KOPT-K1 (cell line): ENCODE results near the gene CABLES2.

Experiments used
- H3K27ac ChIP-seq: fragments of 200-600 bp; sonication (generic); 2 replicates; pipeline ENCODE4 v1.5.1; 2016; ENCODE audit warnings: antibody characterized with exemption, mild to moderate bottlenecking, low read depth, low read length; ENCODE audit not compliant: poor library complexity, severe bottlenecking
- H3K36me3 ChIP-seq: fragments of 200-600 bp; sonication (generic); 2 replicates; pipeline ENCODE4 v1.5.1; 2017; ENCODE audit warnings: antibody characterized with exemption, mild to moderate bottlenecking, low read length, moderate library complexity; ENCODE audit not compliant: insufficient read depth
- H3K9me3 ChIP-seq: fragments of 200-600 bp; sonication (generic); 2 replicates; pipeline ENCODE4 v1.5.1; 2017; ENCODE audit warnings: antibody characterized with exemption, low read length, mild to moderate bottlenecking; ENCODE audit not compliant: insufficient read depth, poor library complexity, severe bottlenecking

Gene CABLES2

DNA sequence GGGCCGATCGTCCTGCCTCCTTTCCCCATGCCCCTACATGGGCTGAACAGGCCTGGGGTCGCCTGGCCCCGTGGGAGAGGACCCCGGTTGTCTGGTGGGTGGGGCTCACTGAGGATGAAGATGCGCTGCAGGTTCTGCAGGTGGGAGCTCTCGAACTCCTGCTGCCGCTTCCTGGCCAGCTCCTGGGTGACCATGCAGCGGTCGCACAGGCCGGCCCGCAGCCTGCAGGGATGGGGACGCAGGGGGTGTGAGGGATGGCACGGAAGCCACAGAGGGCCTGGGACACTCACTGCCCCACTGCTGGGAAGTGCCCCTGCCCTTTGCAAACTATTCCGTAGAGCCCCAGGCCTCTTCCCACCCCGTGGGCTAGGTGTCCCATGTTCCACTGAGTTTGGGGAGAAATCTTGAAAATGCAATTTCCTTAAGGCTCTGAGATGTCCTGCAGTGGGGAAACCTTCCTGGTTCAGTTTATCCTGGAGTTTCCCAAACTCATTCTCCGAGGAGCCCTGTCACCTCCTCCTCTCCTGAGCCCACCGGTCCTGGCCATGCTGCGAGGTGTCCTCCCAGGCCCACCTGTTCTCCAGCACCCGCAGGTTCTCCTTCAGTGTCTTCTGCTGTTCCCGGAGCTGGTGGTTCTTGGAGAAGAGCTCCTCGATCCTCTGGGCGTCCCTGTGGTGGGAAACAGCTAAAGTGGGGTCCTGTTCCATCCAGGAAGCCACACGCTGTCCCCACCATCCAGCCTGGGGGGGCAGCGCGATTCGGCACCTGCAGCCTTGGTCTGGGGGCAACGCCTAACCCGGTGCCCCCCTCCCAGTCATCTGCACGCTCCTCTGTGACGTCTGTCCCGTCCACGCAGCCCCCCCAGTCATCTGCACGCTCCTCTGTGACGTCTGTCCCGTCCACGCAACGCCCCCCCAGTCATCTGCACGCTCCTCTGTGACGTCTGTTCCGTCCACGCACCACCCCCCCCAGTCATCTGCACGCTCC, 9.9 kb upstream of the CABLES2 start:
- H3K9me3 ChIP-seq, result no peaks in the 10 kb centered on the region
- H3K36me3 ChIP-seq, result no peaks in the 10 kb centered on the region
- no peak overlapping the region for H3K27ac ChIP-seq

DNA sequence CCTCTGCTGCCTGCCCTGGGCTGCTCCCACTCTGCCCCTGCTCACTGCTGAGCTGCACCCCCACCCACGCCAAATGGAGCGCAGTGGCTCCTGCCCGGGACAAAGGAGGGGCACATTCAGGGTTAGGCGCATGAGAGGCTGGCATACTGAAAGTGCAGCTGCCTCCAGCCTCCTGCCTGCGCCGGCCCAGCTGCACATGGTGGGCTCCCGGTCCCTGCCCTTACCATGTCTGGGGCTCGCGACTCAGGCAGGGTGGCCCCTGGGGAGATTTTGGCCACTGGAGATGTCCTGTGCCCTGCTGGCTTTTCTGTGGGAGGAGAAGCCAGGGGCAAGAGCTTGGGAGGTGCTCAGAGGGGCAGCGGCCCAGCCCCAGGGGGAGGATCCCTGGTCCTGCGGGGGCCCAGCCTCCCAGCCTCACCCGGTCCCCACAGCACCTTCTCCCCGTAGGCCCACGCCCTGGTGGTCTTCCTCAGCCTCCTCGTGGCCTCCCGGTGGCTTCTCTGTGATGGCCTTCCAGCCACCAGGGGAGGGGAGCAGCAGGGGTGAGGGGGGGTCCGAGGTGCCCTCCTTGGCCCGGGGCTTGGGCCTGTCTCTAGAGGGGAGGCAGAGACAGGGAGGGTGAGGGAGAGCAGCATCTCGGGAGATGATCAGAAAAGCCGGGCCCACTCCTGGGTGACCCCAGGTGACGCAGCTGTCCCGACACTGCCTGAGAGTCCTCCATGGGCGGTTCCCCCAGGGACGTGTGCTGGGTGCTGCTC, 8.4 kb upstream of the CABLES2 start:
- no peaks in the 10 kb centered on the region for H3K36me3 ChIP-seq
- H3K27ac ChIP-seq, result no peak overlapping the region
- no peaks in the 10 kb centered on the region for H3K9me3 ChIP-seq

DNA sequence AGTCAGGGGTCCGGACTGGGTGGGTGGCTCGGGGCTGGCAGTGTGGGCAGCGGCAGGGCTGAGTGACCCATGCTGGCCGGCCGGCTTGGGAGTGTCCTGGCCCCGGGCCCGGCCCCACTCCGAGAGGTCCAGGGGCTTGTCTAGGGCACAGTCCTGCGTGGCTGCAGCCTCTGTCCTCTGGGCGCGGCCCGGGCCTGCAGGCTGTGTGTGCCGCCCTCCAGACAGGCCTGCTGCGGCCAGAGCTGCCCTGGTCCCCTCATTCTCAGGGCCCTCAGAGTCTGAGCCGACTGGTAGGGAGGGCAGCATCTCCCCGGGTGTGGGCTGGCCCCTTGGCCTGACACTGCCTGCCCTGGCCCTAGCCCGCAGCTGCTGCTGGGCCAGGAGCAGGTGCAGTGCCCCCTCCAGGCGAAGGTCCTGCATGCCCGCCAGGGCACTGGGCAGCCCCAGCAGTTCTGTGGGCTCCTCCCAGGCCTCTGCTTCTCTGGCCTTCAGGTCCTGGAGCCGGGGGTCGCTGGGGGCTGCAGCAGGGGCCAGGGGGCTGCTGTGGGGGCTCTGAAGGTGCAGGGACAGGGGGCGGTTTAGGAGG, 6.9 kb upstream of the CABLES2 start:
- Histone ChIP-seq H3K27ac (no peak overlapping the region), H3K9me3 (no peaks in the 10 kb centered on the region), H3K36me3 (no peaks in the 10 kb centered on the region)

DNA sequence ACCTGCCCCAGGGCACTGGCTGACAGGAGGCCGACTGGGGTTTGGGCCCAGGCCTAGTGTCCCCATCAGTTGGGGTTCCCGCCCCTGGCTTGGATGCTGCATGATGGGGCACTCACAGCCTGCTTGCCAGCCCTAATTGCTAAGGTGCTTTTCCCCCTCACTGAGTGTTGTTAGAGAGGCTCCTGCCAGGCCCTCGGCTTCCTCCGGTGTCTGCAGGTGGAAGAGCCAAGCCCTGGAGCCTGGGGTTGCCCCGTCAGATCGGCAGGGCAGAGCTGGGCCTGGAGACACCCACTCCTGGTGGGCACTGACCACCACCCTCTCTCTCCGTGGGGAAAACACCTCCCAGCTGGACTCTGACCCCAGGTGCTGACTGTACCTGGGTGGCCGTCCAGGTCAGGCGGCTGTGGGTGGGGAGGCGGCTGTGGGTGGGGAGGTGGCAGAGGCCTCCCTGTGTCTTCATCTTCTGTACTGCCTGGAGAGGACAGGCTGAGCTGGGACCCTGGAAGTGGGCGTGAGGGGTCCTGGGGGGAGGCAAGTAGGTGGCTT, 6.0 kb upstream of the CABLES2 start:
- Histone ChIP-seq H3K27ac (no peak overlapping the region), H3K36me3 (no peaks in the 10 kb centered on the region), H3K9me3 (no peaks in the 10 kb centered on the region)

DNA sequence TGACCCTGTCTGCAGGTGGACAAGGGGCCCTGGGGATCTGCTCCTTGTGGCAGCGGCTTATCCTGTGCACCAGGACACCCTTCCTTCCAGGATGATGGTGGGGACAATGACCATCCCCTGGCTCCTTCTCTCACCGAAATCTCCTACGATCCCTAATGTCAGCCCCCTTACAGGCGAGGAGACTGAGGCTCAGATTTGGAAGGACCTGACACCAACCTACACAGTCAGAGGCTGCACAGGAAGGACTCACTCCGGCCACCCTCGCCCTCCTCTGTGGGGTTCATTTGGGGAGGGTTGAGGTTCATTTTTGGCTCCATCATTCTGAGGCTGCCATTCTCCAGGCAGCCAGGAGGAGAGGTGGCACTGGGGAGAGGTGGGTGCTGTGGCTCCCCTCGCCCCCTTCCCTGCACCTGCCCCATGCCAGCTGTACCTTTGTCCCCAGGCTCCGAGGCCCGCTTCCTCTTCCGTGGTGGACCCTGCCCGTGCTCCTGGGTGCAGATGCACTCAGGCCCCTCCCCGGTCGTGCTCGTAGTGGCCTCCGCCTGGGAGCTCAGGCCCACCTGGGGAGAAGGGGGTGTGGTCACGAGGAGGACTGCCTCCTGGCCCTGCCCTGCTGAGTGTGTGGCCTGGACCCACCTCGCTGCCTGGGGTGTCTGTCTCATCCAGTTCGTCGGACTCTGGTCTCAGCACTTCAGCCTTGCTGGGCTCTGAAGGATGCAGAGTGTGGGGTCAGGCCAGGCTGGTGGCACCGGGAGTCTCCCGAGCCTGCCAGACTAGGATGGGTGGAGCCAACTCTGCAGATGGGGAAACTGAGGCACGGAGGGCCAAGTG, 5.3 kb upstream of the CABLES2 start:
- Histone ChIP-seq H3K27ac (no peak overlapping the region), H3K36me3 (no peaks in the 10 kb centered on the region), H3K9me3 (no peaks in the 10 kb centered on the region)

DNA sequence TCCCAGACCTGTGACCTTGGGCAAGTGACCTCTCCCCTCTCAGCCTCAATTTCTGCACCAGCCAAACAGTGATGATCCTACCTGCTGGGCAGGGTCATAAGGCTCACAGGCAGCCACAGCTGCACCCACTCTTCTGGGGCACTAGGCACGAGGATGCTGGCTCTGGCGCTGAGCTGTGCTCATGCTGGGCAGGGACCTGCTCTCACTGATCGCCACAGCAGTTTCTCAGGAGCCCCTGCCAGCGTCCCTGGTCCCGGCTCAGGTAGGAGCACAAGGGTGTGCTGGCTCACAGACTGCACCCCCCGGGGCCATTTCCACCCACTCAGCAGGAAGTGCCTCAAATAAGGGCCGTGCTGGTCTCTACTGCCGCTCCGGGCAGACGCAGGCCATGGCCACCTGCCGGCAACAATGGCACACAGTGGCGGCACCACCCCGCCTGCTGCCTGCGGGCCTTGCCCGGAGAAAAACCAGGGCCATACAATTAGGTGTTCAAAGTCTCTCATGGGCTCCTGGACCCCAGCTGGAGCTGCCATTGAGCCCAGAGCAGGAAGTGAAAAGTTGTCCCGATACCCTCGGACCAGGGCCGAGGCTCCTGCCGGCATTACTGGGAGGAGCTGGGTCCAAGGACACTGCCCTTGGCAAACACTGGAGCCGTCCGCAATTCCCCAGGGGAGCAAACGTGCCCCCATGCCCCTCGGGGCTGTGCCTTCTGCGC, 4.6 kb upstream of the CABLES2 start:
- Histone ChIP-seq H3K9me3 (no peaks in the 10 kb centered on the region), H3K27ac (no peak overlapping the region), H3K36me3 (no peaks in the 10 kb centered on the region)

DNA sequence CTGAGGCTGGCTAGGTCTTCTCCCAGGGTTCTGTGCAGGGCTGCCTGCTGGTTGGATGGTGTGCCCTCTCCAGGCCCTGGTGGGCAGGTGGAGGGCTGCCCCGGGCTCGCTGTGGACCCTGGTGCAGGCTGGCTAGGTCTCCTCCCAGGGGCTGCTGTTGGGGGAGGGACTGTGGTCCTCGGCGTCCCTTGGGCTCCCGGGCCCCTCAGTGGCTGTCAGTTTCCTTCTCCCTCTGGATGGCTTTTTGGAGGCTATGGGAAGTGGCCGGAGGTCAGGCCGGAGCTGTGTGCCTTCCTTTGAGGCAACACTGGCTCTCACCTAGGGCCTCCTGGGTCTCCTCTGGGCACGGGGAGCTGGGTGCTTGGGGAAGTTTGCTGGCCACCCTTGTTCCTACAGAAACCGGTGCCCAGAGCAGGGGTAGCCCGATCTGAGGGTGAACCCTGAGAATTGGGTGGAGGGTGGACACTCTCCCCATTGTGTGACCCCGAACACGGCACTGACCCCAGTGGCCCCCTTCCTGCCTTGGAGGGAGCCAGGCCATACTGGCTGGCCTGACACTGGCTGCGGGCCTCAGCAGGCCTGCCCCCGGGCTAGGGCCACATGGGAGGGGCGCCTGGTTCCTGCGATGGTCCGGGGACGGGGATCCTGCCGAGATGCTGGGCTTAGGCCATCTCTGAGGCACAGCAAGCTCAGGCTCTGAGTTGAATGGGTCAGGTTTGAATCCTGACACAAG, 3.8 kb upstream of the CABLES2 start:
- Histone ChIP-seq H3K27ac (no peak overlapping the region), H3K9me3 (no peaks in the 10 kb centered on the region), H3K36me3 (no peaks in the 10 kb centered on the region)

DNA sequence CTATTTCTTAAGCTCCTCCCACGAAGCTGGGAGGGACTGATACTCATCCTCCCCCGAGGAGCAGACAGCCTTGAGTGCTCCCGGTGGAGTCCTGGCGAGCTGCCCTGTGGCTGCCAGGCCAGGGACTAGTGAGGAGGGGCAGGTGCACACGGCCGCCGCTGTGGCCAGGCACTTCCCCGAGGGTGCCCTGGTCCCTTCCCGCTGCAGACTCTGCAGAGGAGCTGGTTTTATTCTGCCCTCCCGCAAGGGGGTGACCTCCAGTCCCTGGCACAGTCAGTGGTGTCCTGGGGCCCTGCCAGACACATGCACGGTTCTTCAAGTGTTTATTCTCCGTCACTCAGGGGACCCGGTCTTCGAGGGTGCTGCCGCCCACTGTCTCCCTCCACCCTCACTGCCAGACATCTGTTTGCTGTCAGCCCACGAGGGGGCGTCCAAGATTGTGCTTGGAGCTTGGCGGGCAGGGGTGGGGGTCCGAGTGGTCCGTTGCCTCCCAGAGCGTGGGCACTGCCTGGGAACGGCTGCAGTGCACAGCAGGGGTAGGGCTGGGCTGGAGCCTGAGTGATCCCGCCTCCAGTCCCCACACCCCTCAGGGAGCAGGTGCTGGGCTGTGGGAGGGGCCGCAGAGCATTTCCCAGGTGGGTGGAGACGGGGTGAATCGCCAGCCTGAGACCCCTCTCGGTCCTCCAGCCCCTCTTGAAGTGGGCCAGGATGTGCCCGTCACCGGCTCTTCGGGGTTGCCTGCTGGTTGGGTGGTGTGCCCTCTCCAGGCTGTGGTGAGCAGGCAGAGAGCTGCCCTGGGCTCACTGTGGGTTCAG, 3.1 kb upstream of the CABLES2 start:
- Histone ChIP-seq H3K36me3 (no peaks in the 10 kb centered on the region), H3K27ac (no peak overlapping the region), H3K9me3 (no peaks in the 10 kb centered on the region)

DNA sequence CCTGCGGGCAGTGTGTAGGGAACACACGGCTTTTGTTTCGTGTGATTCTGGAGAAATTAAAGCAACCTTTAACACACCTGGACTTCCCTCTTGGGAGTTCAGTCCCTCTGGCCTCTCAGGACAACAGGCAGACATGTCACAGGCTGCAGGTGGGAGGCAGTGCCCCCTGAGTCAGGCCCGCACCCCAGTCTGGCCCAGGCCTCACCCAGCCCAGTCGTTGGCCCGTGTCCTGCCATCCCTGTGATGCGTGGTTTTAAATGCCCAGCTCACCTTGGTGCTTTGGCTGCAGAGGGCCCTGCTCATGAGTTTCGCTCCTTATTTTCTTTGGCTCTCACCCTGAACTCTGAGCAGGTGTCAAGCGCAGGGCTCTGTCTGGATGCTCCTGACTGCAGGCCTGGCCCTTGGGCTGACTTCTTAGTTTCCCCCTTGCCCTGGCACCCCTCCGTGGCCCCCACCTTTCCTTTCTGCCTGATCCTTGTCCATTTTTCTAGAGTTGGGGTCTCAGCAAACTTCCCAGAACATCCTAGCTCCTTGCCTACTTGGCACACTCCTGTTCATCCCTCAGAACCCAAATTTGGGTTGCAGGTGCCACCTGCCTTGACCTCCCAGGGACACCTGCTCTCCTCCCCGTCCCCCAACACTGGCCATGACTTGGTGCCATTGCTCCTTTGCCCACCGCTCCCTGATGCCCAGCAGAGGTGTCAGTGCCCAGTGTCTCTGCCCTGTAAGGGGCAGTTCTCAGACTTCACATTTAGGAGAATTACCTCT, 2.2 kb upstream of the CABLES2 start:
- Histone ChIP-seq H3K27ac (no peak overlapping the region), H3K9me3 (no peaks in the 10 kb centered on the region), H3K36me3 (no peaks in the 10 kb centered on the region)

DNA sequence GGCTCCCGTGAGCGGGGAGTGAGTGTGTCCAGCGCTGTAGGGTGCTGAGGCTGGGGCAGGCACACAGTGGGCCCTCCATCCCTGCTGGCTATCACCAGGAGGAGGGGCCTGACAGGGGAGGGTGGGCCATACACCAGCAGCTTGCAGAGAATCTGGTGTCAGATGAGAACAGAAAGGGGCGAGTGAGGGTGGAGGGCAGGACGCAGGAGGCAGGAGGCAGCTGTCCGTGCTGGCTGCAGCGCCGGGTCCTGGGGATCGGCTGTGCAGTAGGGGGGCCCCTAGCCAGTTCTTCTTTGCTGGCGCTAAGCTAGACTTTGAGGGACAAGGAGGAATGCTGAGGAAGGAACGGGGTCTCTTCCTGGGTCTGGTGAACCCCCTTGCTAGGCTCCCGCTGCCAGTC, 1.6 kb upstream of the CABLES2 start:
- Histone ChIP-seq H3K9me3 (no peaks in the 10 kb centered on the region), H3K27ac (no peak overlapping the region), H3K36me3 (no peaks in the 10 kb centered on the region)

DNA sequence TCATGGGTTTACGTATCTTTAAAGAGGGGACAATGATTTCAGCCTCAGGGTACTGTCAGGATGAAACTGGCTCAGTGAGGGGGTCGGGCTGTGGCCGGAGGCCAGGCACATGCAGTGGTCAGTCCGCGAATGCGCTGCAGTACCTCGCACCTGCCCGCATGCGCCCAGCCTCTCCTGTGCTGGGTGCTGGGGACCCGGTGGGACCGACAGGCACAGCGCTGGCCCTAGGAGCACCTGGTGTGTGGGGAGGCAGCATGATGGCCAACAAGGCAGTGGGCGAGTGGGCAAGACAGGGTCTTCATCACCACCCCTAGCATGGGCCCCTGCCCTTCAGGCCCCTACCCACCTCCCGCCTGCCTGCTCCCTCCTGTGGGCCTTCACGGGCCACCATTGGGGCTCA, 970 bp upstream of the CABLES2 start:
- no peaks in the 10 kb centered on the region for H3K9me3 ChIP-seq
- H3K27ac ChIP-seq, result no peak overlapping the region
- H3K36me3 ChIP-seq, result no peaks in the 10 kb centered on the region; the same call in 1 of the 2 replicates

DNA sequence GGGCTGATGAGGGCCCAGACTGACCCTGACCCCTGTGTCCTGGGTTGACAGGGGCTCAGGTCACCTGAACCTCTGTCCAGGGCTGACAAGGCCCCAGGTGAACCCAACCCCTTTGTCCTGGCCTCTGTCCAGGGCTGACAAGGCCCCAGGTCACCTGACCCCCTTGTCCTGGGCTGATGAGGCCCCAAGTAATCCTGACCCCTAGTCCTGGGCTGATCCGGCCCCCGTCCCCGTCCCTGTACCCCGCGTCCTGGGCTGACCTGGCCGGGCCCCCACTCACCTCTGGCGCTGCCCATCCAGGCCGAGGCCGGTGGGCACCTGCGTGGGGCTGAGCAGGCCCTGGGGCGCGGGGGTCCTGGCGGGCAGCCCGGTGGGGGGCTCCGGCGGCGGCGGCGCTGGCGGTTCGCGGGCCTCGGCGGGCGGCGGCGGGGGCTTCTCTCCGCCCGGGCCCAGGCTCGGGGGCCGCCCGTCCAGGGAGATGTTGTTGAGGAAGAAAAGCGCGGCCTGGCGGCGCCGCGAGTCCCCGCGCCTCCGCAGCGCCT, 379 bp downstream of the CABLES2 start:
- Histone ChIP-seq H3K9me3 (no peaks in the 10 kb centered on the region), H3K27ac (peak overlapping the region; percentile 60), H3K36me3 (no peaks in the 10 kb centered on the region; the same call in 1 of the 2 replicates)
